MM.1S (cell line): ENCODE data around the gene PLCH2.

Experiments used
- DNase-seq: peaks from one replicate; pipeline ENCODE4 v3.0.0-alpha.2; 2015
- H2AFZ ChIP-seq: fragments of 300-600 bp; sonication (generic); 2 replicates; pipeline ENCODE4 v1.6.0; 2016; ENCODE audit warnings: antibody characterized with exemption, low read length
- H3F3A ChIP-seq: fragments of 300-600 bp; sonication (generic); 2 replicates; pipeline ENCODE4 v1.6.1; 2016; ENCODE audit warnings: mild to moderate bottlenecking, antibody characterized with exemption, low read length, moderate library complexity, mixed read lengths; ENCODE audit not compliant: insufficient read depth
- H3K27ac ChIP-seq: fragments of 300-600 bp; sonication (generic); 2 replicates; pipeline ENCODE4 v1.5.1; 2016; ENCODE audit warnings: mild to moderate bottlenecking, low read length
- H3K27me3 ChIP-seq: fragments of 300-600 bp; sonication (generic); replicated peaks from 2 replicates; pipeline ENCODE4 v1.6.0; 2016; ENCODE audit warnings: low read length; ENCODE audit not compliant: insufficient read depth
- H3K36me3 ChIP-seq: fragments of 300-600 bp; sonication (generic); replicated peaks from 2 replicates; pipeline ENCODE4 v1.6.1; 2016; ENCODE audit warnings: mild to moderate bottlenecking, low read length, mixed read lengths; ENCODE audit not compliant: insufficient read depth
- H3K4me1 ChIP-seq: fragments of 300-600 bp; sonication (generic); 2 replicates; pipeline ENCODE4 v1.6.1; 2016; ENCODE audit warnings: low read length, mixed read lengths
- H3K4me2 ChIP-seq: fragments of 300-600 bp; sonication (generic); 2 replicates; pipeline ENCODE4 v1.6.0; 2016; ENCODE audit warnings: low read depth, low read length
- H3K4me3 ChIP-seq: fragments of 300-600 bp; sonication (generic); 2 replicates; pipeline ENCODE4 v1.5.1; 2016; ENCODE audit warnings: low read length, mixed read lengths
- H3K79me2 ChIP-seq: fragments of 300-600 bp; sonication (generic); 2 replicates; pipeline ENCODE4 v1.6.1; 2016; ENCODE audit warnings: mixed run types, low read length, mixed read lengths
- H3K9ac ChIP-seq: fragments of 300-600 bp; sonication (generic); 2 replicates; pipeline ENCODE4 v1.6.1; 2016; ENCODE audit warnings: low read length, mixed read lengths
- H3K9me2 ChIP-seq: fragments of 300-600 bp; sonication (generic); replicated peaks from 2 replicates; pipeline ENCODE4 v1.6.1; 2016; ENCODE audit warnings: mild to moderate bottlenecking, low read length, mixed read lengths; ENCODE audit not compliant: insufficient read depth
- H3K9me3 ChIP-seq: fragments of 300-600 bp; sonication (generic); replicated peaks from 2 replicates; pipeline ENCODE4 v1.6.1; 2016; ENCODE audit warnings: mild to moderate bottlenecking, low read length, mixed read lengths; ENCODE audit not compliant: insufficient read depth
- H4K20me1 ChIP-seq: fragments of 300-600 bp; sonication (generic); 2 replicates; pipeline ENCODE4 v1.6.1; 2016; ENCODE audit warnings: mild to moderate bottlenecking, low read length, moderate library complexity, mixed read lengths; ENCODE audit not compliant: insufficient read depth
- EZH2 ChIP-seq: fragments of 300-600 bp; sonication (generic); optimal IDR thresholded peaks from 2 replicates; pipeline ENCODE3; 2017; ENCODE audit warnings: low read depth, mild to moderate bottlenecking, antibody characterized with exemption, low read length, mixed read lengths
- EZH2phosphoT487 ChIP-seq: fragments of 300-600 bp; sonication (generic); IDR thresholded peaks from 2 replicates; pipeline ENCODE4 v1.6.1; 2018; ENCODE audit warnings: antibody characterized with exemption, low read length
- TF ChIP-seq, protein P1 (sequence below): fragments of 300-600 bp; sonication (generic); IDR thresholded peaks from 2 replicates; pipeline ENCODE4 v1.5.1; 2016; ENCODE audit warnings: antibody characterized with exemption, low read length, mixed read lengths

The PLCH2 gene

GRCh38 chr1:2427976-2428375 lies 48.1 kb upstream of the PLCH2 start:
- H3K4me2 ChIP-seq: no peak overlapping the region

GRCh38 chr1:2428490-2428889 lies 47.6 kb upstream of the PLCH2 start:
- TF ChIP-seq, protein P1, sequence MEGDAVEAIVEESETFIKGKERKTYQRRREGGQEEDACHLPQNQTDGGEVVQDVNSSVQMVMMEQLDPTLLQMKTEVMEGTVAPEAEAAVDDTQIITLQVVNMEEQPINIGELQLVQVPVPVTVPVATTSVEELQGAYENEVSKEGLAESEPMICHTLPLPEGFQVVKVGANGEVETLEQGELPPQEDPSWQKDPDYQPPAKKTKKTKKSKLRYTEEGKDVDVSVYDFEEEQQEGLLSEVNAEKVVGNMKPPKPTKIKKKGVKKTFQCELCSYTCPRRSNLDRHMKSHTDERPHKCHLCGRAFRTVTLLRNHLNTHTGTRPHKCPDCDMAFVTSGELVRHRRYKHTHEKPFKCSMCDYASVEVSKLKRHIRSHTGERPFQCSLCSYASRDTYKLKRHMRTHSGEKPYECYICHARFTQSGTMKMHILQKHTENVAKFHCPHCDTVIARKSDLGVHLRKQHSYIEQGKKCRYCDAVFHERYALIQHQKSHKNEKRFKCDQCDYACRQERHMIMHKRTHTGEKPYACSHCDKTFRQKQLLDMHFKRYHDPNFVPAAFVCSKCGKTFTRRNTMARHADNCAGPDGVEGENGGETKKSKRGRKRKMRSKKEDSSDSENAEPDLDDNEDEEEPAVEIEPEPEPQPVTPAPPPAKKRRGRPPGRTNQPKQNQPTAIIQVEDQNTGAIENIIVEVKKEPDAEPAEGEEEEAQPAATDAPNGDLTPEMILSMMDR: no peak
- TF ChIP-seq EZH2phosphoT487: no peak
- no peak for TF ChIP-seq EZH2
- Histone ChIP-seq H2AFZ (no peak overlapping the region), H3K27ac (no peak overlapping the region), H3K36me3 (no peaks in the 10 kb centered on the region), H3K27me3 (peaks cover 97% of the 10 kb centered on the region), H3K4me1 (no peaks in the 10 kb centered on the region), H3K4me2 (no peak overlapping the region), H4K20me1 (no peaks in the 10 kb centered on the region), H3K9me3 (no peaks in the 10 kb centered on the region), H3K4me3 (no peak overlapping the region), H3K79me2 (no peaks in the 10 kb centered on the region), H3K9ac (no peak overlapping the region), H3F3A (no peaks in the 10 kb centered on the region), H3K9me2 (no peaks in the 10 kb centered on the region)
- DNase-seq: no peak

More at GRCh38 chr1:2427976-2428375, 48.1 kb upstream of the PLCH2 start:
- DNase-seq: no peak
- no peak overlapping the region for H3K27ac ChIP-seq
- no peaks in the 10 kb centered on the region for H3F3A ChIP-seq
- no peaks in the 10 kb centered on the region for H3K9me3 ChIP-seq
- H4K20me1 ChIP-seq: no peaks in the 10 kb centered on the region
- H3K27me3 ChIP-seq: peaks cover 97% of the 10 kb centered on the region
- no peak overlapping the region for H3K4me3 ChIP-seq
- no peaks in the 10 kb centered on the region for H3K79me2 ChIP-seq
- no peak overlapping the region for H2AFZ ChIP-seq
- TF ChIP-seq EZH2 (no peak), EZH2phosphoT487 (no peak)
- TF ChIP-seq, protein P1: no peak
- no peaks in the 10 kb centered on the region for H3K4me1 ChIP-seq
- no peaks in the 10 kb centered on the region for H3K36me3 ChIP-seq
- no peaks in the 10 kb centered on the region for H3K9me2 ChIP-seq
- H3K9ac ChIP-seq: no peak overlapping the region

GRCh38 chr1:2429780-2430591 lies 46.1 kb upstream of the PLCH2 start:
- TF ChIP-seq, protein P1: peak; percentile 37
- no peak for TF ChIP-seq EZH2
- no peak overlapping the region for H2AFZ ChIP-seq
- H3K27me3 ChIP-seq: peaks cover 100% of the 10 kb centered on the region
- H3K36me3 ChIP-seq: no peaks in the 10 kb centered on the region
- no peaks in the 10 kb centered on the region for H3K79me2 ChIP-seq
- H3K27ac ChIP-seq: no peak overlapping the region
- no peaks in the 10 kb centered on the region for H3K4me1 ChIP-seq
- no peaks in the 10 kb centered on the region for H3K9me3 ChIP-seq
- no peaks in the 10 kb centered on the region for H3K9me2 ChIP-seq
- no peaks in the 10 kb centered on the region for H4K20me1 ChIP-seq
- no peak for DNase-seq
- H3F3A ChIP-seq: no peaks in the 10 kb centered on the region
- H3K9ac ChIP-seq: no peak overlapping the region
- H3K4me3 ChIP-seq: no peak overlapping the region
- no peak overlapping the region for H3K4me2 ChIP-seq
